Breast epithelium (tissue), 3 donors: ENCODE data around the gene EHMT1.

Experiments used
- CTCF ChIP-seq, 3 donors: fragments of 450-650 bp; IDR thresholded peaks; one replicate each; pipeline ENCODE4 v1.5.1; 2016 to 2017; ENCODE audit warnings: antibody characterized with exemption in 3 of 3, mild to moderate bottlenecking in 3 of 3, moderate library complexity in 3 of 3
- POLR2A ChIP-seq: fragments of 450-650 bp; IDR thresholded peaks from one replicate; pipeline ENCODE4 v1.6.1; 2016; ENCODE audit warnings: antibody characterized with exemption, mild to moderate bottlenecking, moderate library complexity

DNA sequence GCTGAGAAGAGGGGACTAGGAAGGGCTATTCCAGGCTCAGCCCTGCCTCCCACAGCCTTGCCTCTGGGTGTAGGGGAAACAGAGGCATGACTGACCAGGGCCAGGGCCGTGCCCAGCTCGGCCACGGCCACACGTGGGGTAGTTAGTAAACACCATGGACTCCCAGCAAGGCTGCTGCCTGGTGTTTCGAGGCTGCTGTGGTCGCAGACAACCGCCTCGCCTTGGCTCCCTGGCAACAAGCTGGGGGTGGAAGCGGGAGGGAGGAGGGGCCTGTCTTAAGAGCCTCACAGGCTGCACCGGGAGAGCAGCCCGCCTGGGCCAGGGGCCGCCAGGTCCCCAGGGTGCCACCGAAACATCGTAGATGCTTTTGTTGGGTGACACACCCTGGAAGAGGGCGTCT is 168.6 kb downstream of the EHMT1 start:
- TF ChIP-seq CTCF (IDR thresholded peaks at IDR 0.05) = no peak
- no peak for TF ChIP-seq POLR2A
